Activated CD4-positive, alpha-beta T cell treated with anti-CD3 and anti-CD28 coated beads for 24 hours (primary cell): ENCODE data around the gene PEX14.

Source experiments
- DNase-seq, 2 donors: peaks; one replicate each; pipeline ENCODE4 v3.0.0-alpha.2; 2020; ENCODE audit warnings: low read depth in 2 of 2

PEX14 gene

DNA sequence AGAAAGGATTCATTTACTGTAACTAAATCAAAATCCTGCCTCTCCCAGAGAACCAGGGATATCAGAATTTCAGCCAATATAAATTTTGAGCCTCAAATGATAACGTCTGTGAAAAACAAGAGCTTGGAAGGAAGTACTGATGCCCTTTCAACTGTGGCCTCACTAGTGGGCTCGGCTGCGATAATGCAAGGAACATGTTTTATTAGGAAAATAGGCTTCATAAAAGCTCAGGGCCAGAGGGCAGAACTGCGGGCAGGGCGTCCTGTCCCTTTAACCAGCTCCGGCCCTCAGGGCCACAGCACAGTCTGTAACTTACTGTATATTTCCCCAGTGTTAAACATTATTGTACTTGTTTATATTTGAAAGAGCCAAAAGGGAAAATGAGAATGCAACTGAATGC lies 122.0 kb downstream of the PEX14 start:
- DNase-seq, result no peak

GRCh38 chr1:10597492-10598388 lies 123.0 kb downstream of the PEX14 start:
- no peak for DNase-seq

- DNase-seq, result no peak
Measured at GRCh38 chr1:10598389-10598702, 123.6 kb downstream of the PEX14 start.

GRCh38 chr1:10599194-10599861 lies 124.6 kb downstream of the PEX14 start:
- DNase-seq, result no peak

GRCh38 chr1:10601342-10602070 lies 126.8 kb downstream of the PEX14 start:
- no peak for DNase-seq

GRCh38 chr1:10602936-10603335 lies 128.2 kb downstream of the PEX14 start:
- no peak for DNase-seq

- DNase-seq, result no peak
Measured at GRCh38 chr1:10604966-10605365, 130.2 kb downstream of the PEX14 start.

- no peak for DNase-seq
Measured at GRCh38 chr1:10606064-10606463, 131.3 kb downstream of the PEX14 start.

- no peak for DNase-seq
Measured at GRCh38 chr1:10607228-10607627, 132.5 kb downstream of the PEX14 start.

GRCh38 chr1:10608690-10609089 lies 133.9 kb downstream of the PEX14 start:
- DNase-seq, result no peak

DNA sequence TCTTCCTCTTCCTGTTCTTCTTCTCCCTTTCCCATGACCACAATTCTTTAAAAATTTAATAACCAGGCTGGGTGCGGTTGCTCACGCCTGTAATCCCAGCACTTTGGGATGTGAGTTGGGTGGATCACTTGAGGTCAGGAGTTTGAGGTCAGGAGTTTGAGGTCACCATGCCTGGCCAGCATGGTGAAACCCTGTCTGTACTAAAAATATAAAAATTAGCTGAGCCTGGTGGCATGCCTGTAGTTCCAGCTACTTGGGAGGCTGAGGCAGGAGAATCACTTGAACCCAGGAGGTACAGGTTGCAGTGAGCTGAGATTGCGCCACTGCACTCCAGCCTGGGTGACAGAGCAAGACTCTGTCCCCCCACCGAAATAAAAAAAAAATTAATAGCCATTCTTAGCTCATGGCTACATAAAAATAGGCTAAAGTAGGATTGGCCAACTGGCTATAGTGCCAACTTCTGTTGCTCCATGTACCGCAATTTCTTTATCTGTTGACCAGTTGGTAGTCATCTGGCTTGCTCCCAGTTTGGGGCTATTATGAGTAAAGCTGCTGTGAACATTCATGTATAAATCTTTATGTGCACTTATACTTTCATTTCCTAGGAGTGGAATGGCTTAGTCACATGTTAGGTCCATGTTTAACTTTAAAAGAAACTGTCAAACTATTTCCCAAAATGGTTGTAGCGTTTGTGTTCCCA lies 136.3 kb downstream of the PEX14 start:
- no peak for DNase-seq

DNA sequence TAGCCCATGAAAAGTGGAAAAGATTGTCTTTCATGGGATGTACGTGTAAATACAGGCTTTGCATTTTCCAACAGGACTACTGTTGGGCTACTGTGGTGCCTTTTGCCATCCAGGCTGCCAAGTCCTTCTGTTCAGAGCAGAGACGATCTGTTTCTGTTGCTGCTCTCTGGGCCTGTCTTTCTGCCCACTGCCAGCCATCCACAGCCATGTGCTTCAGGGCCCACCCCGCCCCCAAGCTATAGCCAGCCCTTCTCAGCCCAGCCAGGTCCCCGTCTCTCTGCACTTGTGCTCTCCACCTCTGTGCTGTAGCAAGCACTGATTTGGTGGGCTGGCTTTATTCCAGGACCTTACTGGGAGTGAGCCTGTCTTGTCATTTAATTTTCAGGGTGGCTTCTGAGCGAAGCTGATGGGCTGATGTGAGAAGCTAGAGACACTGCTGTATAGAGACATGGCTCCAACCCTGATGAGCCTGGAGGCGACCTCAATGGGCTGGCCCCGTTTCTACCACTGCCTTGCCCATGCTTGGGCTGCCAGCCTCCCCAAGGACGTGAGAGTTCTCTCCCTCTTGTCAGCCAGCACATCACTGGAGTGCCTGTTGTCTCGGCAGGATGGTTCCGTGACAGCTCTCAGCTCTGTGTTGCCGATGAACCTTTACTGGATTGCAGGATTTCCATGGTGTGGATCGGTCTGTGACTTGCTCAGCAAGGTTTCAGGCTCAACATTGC lies 137.8 kb downstream of the PEX14 start:
- DNase-seq, result no peak

DNA sequence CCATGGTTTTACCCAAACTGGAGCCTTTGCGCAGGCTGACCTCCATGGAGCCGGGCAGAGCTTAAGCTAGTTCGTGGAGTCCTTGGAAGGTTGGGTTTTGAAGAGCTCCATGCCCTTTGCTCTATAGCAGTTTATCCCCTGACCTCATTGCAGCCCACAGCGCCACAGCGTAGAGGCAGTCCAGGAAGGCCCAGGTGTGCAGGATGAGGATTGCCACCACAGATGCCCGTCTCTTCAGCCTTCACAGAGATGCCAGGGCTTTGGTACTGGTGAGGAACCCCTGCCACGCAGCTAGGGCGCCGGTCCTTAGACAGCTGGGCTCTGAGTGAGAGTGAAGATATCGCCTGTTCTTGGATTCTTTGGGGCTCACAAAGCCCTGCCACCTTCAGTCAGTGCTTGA lies 138.6 kb downstream of the PEX14 start:
- no peak for DNase-seq

DNA sequence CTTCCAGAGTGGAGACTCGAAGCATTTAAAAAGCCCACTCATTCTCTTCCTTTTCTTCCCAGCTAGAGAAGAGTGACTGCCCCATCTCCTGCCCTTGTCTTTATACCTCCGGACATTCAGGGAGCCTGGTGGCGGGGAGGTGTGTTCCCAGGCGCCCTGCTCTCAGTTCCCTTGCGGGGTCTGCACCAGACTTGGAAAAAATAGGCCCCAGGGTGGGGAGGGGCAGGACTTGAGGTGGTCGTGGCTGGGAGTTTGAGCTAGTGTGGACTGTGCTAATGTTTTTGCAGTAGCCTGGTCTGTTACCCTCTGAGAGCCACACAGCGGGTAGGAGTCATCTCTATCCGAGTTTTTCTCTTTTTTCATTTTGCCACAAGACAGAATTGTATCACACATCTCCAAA lies 139.1 kb downstream of the PEX14 start:
- no peak for DNase-seq

- DNase-seq, result no peak
Measured at GRCh38 chr1:10614377-10615225, 139.9 kb downstream of the PEX14 start.

- DNase-seq, result no peak
Measured at GRCh38 chr1:10615332-10615731, 140.6 kb downstream of the PEX14 start.

DNA sequence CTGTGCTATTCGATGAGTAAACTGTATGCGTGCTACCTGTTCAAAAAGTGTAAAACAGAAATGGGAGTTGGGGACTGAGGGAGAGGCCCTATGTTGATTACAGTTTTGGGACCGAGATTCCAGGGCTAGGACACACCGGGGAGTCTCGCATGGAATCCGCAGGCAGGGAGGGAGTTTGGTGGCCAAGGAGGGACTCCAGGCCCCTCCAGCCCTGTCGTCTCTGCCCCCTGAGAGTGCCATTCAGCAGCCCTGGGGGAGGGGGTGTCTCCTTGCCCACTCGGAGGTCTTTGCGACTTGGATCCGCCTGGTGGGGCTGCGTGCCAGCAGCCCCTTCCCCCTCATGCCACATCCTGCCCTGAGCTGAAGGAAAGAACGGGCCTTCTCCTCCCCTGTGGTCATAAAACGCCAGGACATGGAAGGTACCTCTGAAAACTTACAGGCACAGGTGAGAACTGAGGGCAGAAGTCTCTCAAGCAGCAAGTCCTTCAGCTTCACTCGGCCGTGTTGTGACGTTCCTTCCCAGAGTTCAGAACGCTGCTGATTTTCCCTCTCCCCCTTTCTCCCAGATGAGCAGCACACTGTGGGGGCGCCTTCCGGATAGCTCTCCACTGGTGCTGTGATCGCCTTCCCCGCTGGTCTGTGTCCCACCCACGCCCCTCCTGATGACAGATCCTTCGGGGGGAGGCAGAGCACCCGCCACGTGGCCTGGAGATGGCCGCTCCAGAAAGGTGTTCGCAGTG lies 141.4 kb downstream of the PEX14 start:
- DNase-seq, result no peak

- DNase-seq, result no peak
Measured at GRCh38 chr1:10616696-10617095, 141.9 kb downstream of the PEX14 start.

GRCh38 chr1:10617318-10617717 lies 142.6 kb downstream of the PEX14 start:
- DNase-seq, result no peak
